Right lobe of liver (tissue), 6 donors: ENCODE results near the gene NOL4L. TPM values are rescaled to one million over a fixed set of nuclear protein-coding genes. Genes with fewer than 3 reads are reported as not detected.

ENCODE experiments used
- ATAC-seq, 4 donors: fragments of 200-7000 bp; cut with Tn5 transposase; one replicate each; pipeline ENCODE4 v1.9.1; 2020; ENCODE audit warnings: mild to moderate bottlenecking in 4 of 4, moderate library complexity in 4 of 4
- DNase-seq, 3 donors: peaks; one replicate each; pipeline ENCODE4 v3.0.0-alpha.2; 2020
- H3K27ac ChIP-seq, 3 donors: fragments of 200-600 bp; one replicate each; pipeline ENCODE4 v1.8.0; 2022
- H3K27me3 ChIP-seq, 2 donors: fragments of 200-600 bp; one replicate each; pipeline ENCODE4 v1.8.0; 2022
- H3K36me3 ChIP-seq, 4 donors: fragments of 200-600 bp; sonication (generic) in 1 of 4; one replicate each; pipeline versions ENCODE4 v1.5.1 to v1.8.0; 2017 to 2022; ENCODE audit warnings: control low read depth in 1 of 4
- H3K4me1 ChIP-seq, 4 donors: fragments of 200-600 bp; sonication (generic) in 1 of 4; one replicate each; pipeline versions ENCODE4 v1.5.1 to v1.8.0; 2017 to 2022; ENCODE audit warnings: control low read depth in 1 of 4
- H3K4me3 ChIP-seq, 3 donors: fragments of 200-600 bp; one replicate each; pipeline ENCODE4 v1.8.0; 2022
- H3K9me3 ChIP-seq, 4 donors: fragments of 200-600 bp; sonication (generic) in 1 of 4; one replicate each; pipeline versions ENCODE4 v1.5.1 to v1.8.0; 2017 to 2022; ENCODE audit warnings: control low read depth in 1 of 4
- POLR2A ChIP-seq: fragments of 450-650 bp; IDR thresholded peaks from one replicate; pipeline ENCODE4 v1.6.1; 2017; ENCODE audit warnings: antibody characterized with exemption, mild to moderate bottlenecking
- WGBS: methylation state at CpG from one replicate; pipeline ENCODE4 v1.1.6; 2018; ENCODE audit warnings: low coverage, low lambda C conversion rate; ENCODE audit not compliant: insufficient coverage; ENCODE audit errors: missing lambda C conversion rate; 5-methylcytosine and 5-hydroxymethylcytosine counted together
- intact Hi-C, 2 donors: fragments of 100-400 bp; cut with DNase I; formaldehyde crosslinking; loops; one replicate each; pipeline versions ENCODE4 v1.11.2 to v1.14.1; 2022
- total RNA-seq, 6 experiments: library from RNA; depleted of rRNA in 2 of 6; stranded (reverse); fragments of >200 nt in 2 of 6; fragmentation: NEBNext Ultra II Directional in 3 of 6; extraction: Animal tissue kit (Norgen Biotek cat#: 25700) in 3 of 6; gene quantifications; one replicate each; pipeline versions ENCODE4 v1.1.0 to v1.2.4, GENCODE V29; 2016 to 2023
- TF ChIP-seq, protein P1 (sequence below), 4 donors: fragments of 200-600 bp in 3 of 4; fragments of 450-650 bp in 1 of 4; IDR thresholded peaks; one replicate each; pipeline versions ENCODE4 v1.5.1 to v1.8.0; 2016 to 2022; ENCODE audit warnings: antibody characterized with exemption in 4 of 4, mild to moderate bottlenecking in 2 of 4
- donor health status: DM: no; HTN: yes; CAD: no.
- donor health status: DM: no; HTN: no; CAD: no.
- donor health status: DM: no; HTN: no; CAD: no.
- donor health status: DM: no; HTN: yes; CAD: no.
- donor health status: DM: no; HTN: yes; CAD: no.

Gene NOL4L
- total RNA-seq, 6 experiments from 2014 or later, result 4.3 to 6.5 (median 5.7) TPM

DNA sequence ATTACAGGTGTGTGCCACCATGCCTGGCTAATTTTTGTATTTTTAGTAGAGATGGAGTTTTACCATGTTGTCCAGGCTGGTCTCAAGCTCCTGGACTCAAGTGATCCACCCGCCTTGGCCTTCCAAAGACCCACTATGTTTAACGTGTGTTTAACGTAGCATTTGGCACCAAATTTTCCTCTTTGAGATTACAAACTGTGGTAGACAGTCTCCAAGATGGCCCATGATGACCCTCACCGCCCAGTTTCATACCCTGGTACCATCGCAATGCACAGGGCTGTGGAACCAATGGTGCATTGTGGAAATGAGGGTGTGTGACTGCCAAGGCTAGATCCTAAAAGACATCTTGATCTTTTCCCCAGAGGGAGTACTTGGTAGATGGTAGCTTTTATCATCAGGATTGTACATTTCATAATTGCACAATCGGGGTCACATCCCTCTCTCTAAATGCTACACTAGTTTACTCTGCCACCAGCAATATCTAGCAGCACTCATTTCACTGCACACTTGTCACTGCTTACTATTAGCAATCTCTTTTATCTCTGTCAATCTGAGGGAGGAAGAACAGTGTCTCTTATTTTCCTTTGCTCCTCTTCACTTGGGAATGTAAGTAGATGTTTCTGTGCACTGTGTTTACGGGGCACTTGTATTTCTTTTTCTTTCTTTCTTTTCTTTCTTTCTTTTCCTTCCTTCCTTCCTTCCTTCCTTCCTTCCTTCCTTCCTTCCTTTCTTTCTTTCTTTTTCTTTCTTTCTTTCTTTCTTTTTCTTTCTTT lies 96.9 kb downstream of the NOL4L start:
- TF ChIP-seq, protein P1, sequence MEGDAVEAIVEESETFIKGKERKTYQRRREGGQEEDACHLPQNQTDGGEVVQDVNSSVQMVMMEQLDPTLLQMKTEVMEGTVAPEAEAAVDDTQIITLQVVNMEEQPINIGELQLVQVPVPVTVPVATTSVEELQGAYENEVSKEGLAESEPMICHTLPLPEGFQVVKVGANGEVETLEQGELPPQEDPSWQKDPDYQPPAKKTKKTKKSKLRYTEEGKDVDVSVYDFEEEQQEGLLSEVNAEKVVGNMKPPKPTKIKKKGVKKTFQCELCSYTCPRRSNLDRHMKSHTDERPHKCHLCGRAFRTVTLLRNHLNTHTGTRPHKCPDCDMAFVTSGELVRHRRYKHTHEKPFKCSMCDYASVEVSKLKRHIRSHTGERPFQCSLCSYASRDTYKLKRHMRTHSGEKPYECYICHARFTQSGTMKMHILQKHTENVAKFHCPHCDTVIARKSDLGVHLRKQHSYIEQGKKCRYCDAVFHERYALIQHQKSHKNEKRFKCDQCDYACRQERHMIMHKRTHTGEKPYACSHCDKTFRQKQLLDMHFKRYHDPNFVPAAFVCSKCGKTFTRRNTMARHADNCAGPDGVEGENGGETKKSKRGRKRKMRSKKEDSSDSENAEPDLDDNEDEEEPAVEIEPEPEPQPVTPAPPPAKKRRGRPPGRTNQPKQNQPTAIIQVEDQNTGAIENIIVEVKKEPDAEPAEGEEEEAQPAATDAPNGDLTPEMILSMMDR (IDR thresholded peaks at IDR 0.05), result no peak
- TF ChIP-seq POLR2A, result no peak
- Histone ChIP-seq H3K36me3 (no peaks in the 10 kb centered on the region), H3K27me3 (no peaks in the 10 kb centered on the region), H3K4me1 (peaks cover 0 to 21% (median 5%) of the 10 kb centered on the region in 4 donors), H3K27ac (no peak overlapping the region), H3K4me3 (no peak overlapping the region), H3K9me3 (no peaks in the 10 kb centered on the region)
- DNase-seq (peak in 1 of 3 donors; percentile 12), ATAC-seq (no peak)
- intact Hi-C loops, result no loop called here
- 87% methylated on average over 7 of the region's 7 CpGs for WGBS

DNA sequence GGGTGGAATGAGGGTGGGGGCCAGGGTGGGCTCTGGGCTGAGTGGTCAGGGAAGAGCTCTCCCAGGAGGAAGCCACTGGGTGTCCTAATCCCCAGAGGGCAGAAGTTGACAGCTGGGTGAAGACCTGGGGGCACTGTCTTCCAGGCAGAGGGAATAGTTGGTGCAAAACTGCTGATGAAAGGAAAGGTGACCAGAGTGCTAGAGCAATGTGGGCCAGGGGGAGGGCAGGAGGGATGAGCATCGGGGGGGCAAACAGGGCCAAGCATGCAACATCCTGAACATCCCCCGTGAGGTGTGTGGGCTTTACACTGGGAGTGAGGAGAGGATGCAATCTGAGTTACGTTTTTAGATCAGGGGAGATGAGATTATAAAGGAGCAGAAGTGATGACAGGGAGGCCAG lies 97.8 kb downstream of the NOL4L start:
- no peaks in the 10 kb centered on the region for H3K9me3 ChIP-seq
- intact Hi-C loops, result no loop called here
- DNase-seq (peak in 1 of 3 donors; percentile 14), ATAC-seq (no peak)
- 72% methylated on average over 3 of the region's 3 CpGs for WGBS
- H3K4me1 ChIP-seq, result peaks cover 0 to 21% (median 5%) of the 10 kb centered on the region in 4 donors
- H3K36me3 ChIP-seq, result no peaks in the 10 kb centered on the region
- TF ChIP-seq POLR2A, result no peak
- TF ChIP-seq, protein P1 (IDR thresholded peaks at IDR 0.05), result no peak
- no peak overlapping the region for H3K27ac ChIP-seq
- H3K4me3 ChIP-seq, result no peak overlapping the region
- H3K27me3 ChIP-seq, result no peaks in the 10 kb centered on the region

DNA sequence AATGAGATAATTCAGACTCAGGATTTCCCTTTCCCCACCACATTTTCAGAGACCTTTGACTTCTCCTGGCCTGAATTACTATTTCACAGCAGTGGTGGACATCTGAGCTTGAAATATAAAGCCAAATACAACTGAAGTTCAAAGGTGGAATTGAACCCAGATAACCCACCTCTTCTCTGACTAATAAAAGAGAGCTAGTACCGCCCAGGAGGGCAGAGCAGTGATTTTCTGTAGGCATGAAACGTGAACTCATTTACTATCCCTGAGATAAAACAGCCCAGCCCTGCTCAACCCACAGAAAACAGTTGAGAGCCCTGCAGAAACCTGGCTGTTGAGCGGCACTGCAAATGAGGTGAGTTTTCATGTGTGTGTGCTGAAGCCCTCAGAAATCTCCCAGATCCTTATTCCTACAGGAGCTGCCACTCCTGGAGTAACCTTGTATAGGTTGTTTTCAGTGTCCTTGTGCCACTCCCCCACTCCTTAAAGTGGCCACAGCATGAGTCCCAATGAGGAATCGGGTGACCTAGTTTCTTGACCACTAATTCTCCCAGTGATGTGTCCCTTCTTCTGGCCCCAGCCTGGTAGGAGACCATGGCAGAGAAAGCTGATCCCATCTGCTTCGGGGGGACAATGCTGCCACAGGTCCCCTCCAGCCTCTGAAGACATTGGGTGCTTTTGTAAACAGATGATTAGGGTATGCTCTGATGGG lies 99.2 kb downstream of the NOL4L start:
- no peak for TF ChIP-seq POLR2A
- TF ChIP-seq, protein P1 (IDR thresholded peaks at IDR 0.05), result no peak
- Histone ChIP-seq H3K4me1 (peaks cover 0 to 21% (median 5%) of the 10 kb centered on the region in 4 donors), H3K4me3 (peak overlapping the region in 1 of 3 donors; percentile 17), H3K27me3 (no peaks in the 10 kb centered on the region), H3K9me3 (no peaks in the 10 kb centered on the region), H3K36me3 (no peaks in the 10 kb centered on the region), H3K27ac (peak overlapping the region; percentile 35 to 88 (median 85))
- intact Hi-C loops, result no loop called here
- 45% methylated on average over 4 of the region's 5 CpGs for WGBS
- ATAC-seq (peak; percentile 17 to 53 (median 35)), DNase-seq (peak in 1 of 3 donors; percentile 43)

DNA sequence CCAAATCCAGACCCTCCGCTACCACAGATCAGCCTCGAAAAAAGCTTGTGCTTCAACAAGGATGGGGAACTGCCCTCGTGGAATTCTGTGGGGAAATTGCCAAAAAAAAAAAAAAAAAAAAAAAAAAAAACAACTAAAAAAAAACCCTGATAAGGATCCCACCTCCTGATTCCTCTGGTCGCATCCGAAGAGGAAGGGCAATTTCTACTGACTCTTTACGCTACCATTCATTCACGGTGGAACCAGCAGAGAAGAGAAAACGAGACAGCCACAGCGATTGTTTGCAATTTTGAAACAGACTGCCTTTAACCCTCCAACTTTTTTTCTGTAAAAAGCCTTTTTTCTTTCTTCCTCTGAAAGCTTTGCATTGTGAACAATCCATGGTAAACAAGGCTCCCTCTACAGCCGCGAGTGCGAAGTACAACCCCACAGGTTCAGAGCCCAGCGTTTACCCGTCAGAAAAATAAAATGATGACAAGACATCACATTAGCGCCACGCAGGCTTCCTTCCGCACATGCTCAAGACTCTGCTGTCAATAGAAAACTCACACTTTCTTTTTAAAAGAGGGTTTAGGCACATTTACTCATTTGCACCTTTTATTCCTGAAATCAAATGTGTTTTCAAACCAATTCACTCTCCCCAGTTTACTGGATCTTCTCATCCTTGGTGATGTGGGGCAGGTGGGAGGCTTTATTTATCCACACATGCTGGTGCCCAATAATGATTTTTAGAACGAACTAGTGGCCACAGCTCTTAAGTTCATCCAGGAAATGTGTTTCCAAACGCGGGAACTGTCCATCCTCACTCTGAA lies 100.0 kb downstream of the NOL4L start:
- no peaks in the 10 kb centered on the region for H3K9me3 ChIP-seq
- DNase-seq (peak; percentile 73 to 79 (median 74)), ATAC-seq (peak; percentile 60 to 67 (median 65))
- WGBS, result 0% methylated on average over 17 of the region's 20 CpGs
- H3K27ac ChIP-seq, result peak overlapping the region; percentile 58 to 88 (median 85)
- intact Hi-C loops, result no loop called here
- H3K4me1 ChIP-seq, result peaks cover 0 to 23% (median 5%) of the 10 kb centered on the region in 4 donors
- H3K4me3 ChIP-seq, result peak overlapping the region; percentile 54 to 81 (median 61)
- no peaks in the 10 kb centered on the region for H3K27me3 ChIP-seq
- TF ChIP-seq, protein P1 (IDR thresholded peaks at IDR 0.05), result peak; percentile 55 to 76 (median 74)
- TF ChIP-seq POLR2A, result no peak
- H3K36me3 ChIP-seq, result no peaks in the 10 kb centered on the region
